Naive thymus-derived CD8-positive, alpha-beta T cell (primary cell): Measurements from ENCODE around the gene ASCC2. TPM values are rescaled to one million over a fixed set of nuclear protein-coding genes. Genes with fewer than 3 reads are reported as not detected.
"Not testable (repeated sequence)": the region's sequence is repeated elsewhere in the genome, so short reads cannot be mapped to it uniquely, and the experiment has no call there.

ENCODE experiments used
- ATAC-seq, 2 donors: fragments of 150-1000 bp; cut with Tn5 transposase in 1 of 2; sonication (Bioruptor Pico), chemical (Tn5 transposase) in 1 of 2; 1 replicate in 1 of 2; 2 replicates in 1 of 2; pipeline ENCODE4 v1.10.0; 2021; ENCODE audit warnings: mild to moderate bottlenecking in 2 of 2, moderate library complexity in 2 of 2
- POLR2A ChIA-PET: fragments of 350-600 bp; sonication (Branson Sonifier 250); formaldehyde crosslinking; loops from one replicate; lab custom pipeline; 2021; ENCODE audit warnings: antibody characterized with exemption; lab: Charles Lee
- DNase-seq, 10 donors: peaks; one replicate each; pipeline versions ENCODE4 v3.0.0 to v3.0.0-alpha.2; 2020 to 2022
- H3K27ac Mint-ChIP-seq, 10 donors: one replicate each; pipeline ENCODE4 v1.8.0; 2020 to 2022; ENCODE audit warnings: mild to moderate bottlenecking in 10 of 10, mixed read lengths in 10 of 10, moderate library complexity in 4 of 10, inconsistent platforms in 1 of 10
- H3K27me3 Mint-ChIP-seq, 5 donors: one replicate each; pipeline ENCODE4 v1.8.0; 2021 to 2022; ENCODE audit warnings: mixed read lengths in 5 of 5
- H3K36me3 Mint-ChIP-seq, 3 donors: one replicate each; pipeline ENCODE4 v1.8.0; 2020 to 2022; ENCODE audit warnings: mixed read lengths in 3 of 3, mild to moderate bottlenecking in 2 of 3, inconsistent platforms in 1 of 3
- H3K4me1 Mint-ChIP-seq, 4 donors: one replicate each; pipeline ENCODE4 v1.8.0; 2021 to 2022; ENCODE audit warnings: mixed read lengths in 4 of 4
- H3K4me3 Mint-ChIP-seq, 10 donors: one replicate each; pipeline ENCODE4 v1.8.0; 2020 to 2022; ENCODE audit warnings: mild to moderate bottlenecking in 10 of 10, mixed read lengths in 10 of 10, moderate library complexity in 6 of 10, inconsistent platforms in 1 of 10
- H3K9me3 Mint-ChIP-seq, 9 donors: one replicate each; pipeline ENCODE4 v1.8.0; 2020 to 2022; ENCODE audit warnings: mixed read lengths in 9 of 9, mild to moderate bottlenecking in 3 of 9, inconsistent platforms in 1 of 9, moderate library complexity in 1 of 9
- polyA plus RNA-seq, 3 donors: library from polyadenylated mRNA; unstranded; fragments of 300-500 nt; fragmentation: Illumina TruSeq; gene quantifications; one replicate each; pipeline ENCODE4 v1.2.3, GENCODE V29; 2021
- total RNA-seq, 8 experiments: library from RNA in 2 of 8; stranded (reverse) in 2 of 8; gene quantifications; one replicate each; pipeline ENCODE4 v1.2.3 and lab custom pipeline; 2021 to 2026

Gene ASCC2
- total and polyA plus RNA-seq, 5 experiments from 2014 or later = 41.2 to 87.7 (median 72.7) TPM

DNA sequence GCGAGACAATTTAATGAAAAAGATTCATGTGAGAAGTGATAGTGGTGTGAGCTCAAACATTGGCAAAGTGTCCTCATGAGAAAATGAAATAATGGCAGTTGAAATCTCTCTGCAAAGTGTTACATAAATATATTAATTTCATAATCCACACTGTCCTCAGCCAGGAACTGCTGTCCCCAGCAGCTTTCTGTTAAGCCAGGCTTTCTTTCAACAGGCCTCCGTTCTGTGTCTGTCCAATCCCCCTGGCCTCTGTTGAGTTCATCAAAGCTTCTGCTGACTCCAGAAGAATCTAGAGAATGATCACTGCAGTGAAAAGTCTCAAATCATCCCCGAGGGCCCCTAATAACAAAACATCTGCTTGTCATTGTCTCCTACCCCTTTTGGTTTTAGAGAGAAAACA lies 10.0 kb upstream of the ASCC2 start:
- Mint-ChIP-seq H3K4me3 (no peak overlapping the region), H3K4me1 (no peaks in the 10 kb centered on the region), H3K36me3 (no peaks in the 10 kb centered on the region), H3K9me3 (peaks cover 0 to 9% (median 0%) of the 10 kb centered on the region in 9 donors), H3K27ac (no peak overlapping the region), H3K27me3 (no peaks in the 10 kb centered on the region)
- no peak for ATAC-seq
- DNase-seq = no peak
- POLR2A ChIA-PET = no interaction called here

DNA sequence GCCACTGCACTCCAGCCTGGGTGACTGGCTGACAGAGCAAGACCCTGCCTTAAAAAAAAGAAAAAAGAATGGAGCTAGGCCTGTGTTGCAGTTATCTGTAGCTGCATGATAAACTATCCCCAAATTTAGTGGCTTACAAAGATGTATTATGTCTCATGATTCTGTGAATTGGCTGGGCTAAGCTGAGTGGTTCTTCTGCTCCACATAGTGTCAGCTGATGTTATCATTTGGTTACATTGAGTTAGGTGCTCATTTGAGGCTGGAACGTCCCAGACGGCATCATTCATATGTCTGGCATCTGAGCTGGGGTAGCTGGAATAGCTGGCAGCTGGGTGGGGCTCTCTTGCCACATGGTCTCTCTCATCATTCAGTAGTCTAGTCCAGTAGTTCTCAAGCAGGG lies 8.2 kb upstream of the ASCC2 start:
- H3K36me3 Mint-ChIP-seq = no peaks in the 10 kb centered on the region
- H3K27me3 Mint-ChIP-seq = no peaks in the 10 kb centered on the region
- ATAC-seq (no peak), DNase-seq (no peak)
- peaks cover 0 to 9% (median 0%) of the 10 kb centered on the region in 9 donors for H3K9me3 Mint-ChIP-seq
- H3K4me1 Mint-ChIP-seq = no peaks in the 10 kb centered on the region
- POLR2A ChIA-PET = no interaction called here
- H3K27ac Mint-ChIP-seq = no peak overlapping the region
- H3K4me3 Mint-ChIP-seq = no peak overlapping the region

- peaks cover 6 to 14% (median 11%) of the 10 kb centered on the region in 4 donors for H3K4me1 Mint-ChIP-seq
- no peak for ATAC-seq
- no peak overlapping the region for H3K4me3 Mint-ChIP-seq
- H3K27me3 Mint-ChIP-seq = no peaks in the 10 kb centered on the region
- H3K9me3 Mint-ChIP-seq = peaks cover 0 to 9% (median 0%) of the 10 kb centered on the region in 9 donors
- H3K27ac Mint-ChIP-seq = no peak overlapping the region
- H3K36me3 Mint-ChIP-seq = no peaks in the 10 kb centered on the region
- POLR2A ChIA-PET = no interaction called here
- DNase-seq = no peak
Observed at GRCh38 chr22:29842740-29843139, 4.7 kb upstream of the ASCC2 start.

DNA sequence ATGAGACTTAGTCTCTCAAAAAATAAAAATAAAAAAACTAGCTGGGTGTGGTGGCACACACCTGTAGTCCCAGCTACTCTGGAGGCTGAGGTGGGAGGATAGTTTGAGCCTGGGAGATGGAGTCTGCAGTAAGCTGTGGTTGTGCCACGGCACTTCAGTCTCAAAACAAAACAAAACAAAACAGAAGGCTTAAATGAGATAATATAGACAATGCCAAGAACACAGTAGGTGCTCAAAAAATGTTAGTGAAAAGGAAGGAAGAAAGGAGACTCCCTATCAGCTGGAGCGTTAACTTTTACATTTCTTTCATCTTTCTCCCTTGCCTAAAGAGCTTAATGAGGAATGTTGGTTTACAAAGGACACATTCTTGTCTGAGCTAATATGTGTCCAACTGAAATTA lies 4.1 kb upstream of the ASCC2 start:
- H3K27me3 Mint-ChIP-seq = no peaks in the 10 kb centered on the region
- DNase-seq (no peak), ATAC-seq (no peak)
- no peaks in the 10 kb centered on the region for H3K36me3 Mint-ChIP-seq
- no peak overlapping the region for H3K4me3 Mint-ChIP-seq
- H3K9me3 Mint-ChIP-seq = peaks cover 0 to 9% (median 0%) of the 10 kb centered on the region in 9 donors
- POLR2A ChIA-PET = no interaction called here
- H3K27ac Mint-ChIP-seq = no peak overlapping the region
- peaks cover 8 to 20% (median 16%) of the 10 kb centered on the region in 4 donors for H3K4me1 Mint-ChIP-seq

- Mint-ChIP-seq H3K4me3 (no peak overlapping the region), H3K36me3 (peaks cover 0 to 2% (median 0%) of the 10 kb centered on the region in 3 donors), H3K27me3 (no peaks in the 10 kb centered on the region), H3K9me3 (peaks cover 0 to under 1% (median 0%) of the 10 kb centered on the region in 9 donors), H3K4me1 (peaks cover 14 to 35% (median 33%) of the 10 kb centered on the region in 4 donors), H3K27ac (no peak overlapping the region)
- DNase-seq (no peak), ATAC-seq (no peak)
- POLR2A ChIA-PET = interaction anchor here (0.6 kb wide), 1 partner anchor 264 kb away, joined by 3 read pairs; no protein-coding TSS in a partner anchor
Observed at GRCh38 chr22:29840498-29840897, 2.4 kb upstream of the ASCC2 start.

DNA sequence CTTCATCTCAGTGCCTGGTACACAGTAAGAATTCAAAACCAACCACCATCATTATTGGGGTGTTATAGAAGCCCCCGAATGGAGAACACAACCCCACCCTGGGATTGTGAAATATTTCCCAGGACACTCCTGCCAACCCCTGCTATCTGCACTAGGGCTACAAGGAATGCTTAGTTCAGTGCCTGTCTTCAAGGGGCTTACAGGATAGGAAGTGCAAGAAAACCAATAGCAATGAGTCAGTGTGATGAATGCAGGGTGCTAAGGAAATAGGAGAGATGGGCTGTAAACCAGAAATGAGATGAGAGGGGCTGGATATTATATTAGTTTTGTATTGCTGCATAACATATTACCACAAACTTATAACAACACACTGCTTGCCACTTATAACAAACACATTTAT lies 965 bp upstream of the ASCC2 start:
- H3K9me3 Mint-ChIP-seq = no peaks in the 10 kb centered on the region

DNA sequence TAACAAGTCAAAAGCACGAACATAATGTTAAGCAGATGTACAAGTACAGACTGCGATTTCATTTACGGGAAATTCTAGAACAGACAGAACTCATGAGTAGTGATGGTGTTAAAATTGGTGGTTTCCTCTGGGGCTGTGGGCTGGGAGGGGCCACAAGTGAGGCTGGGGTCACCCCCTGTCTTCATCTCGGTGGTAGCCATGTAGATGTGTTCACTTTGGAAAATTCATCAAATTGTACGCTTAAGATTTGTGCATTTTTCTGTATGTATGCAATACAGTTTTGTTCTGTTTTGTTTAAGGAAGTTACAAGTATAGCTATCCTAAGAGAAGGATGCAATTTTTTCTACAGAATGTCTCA lies 504 bp upstream of the ASCC2 start:
- DNase-seq (peak in 1 of 10 donors; percentile 3), ATAC-seq (peak in 1 of 2 donors; percentile 34)
- peak overlapping the region; percentile 88 to 97 (median 93) for H3K4me3 Mint-ChIP-seq
- POLR2A ChIA-PET = interaction anchor here (1.0 to 1.7 kb wide), 7 partner anchors 12 to 167 kb away, joined by 3 to 12 read pairs (median 5); partner anchors contain the start of genes MTMR3, UQCR10 and ZMAT5
- no peaks in the 10 kb centered on the region for H3K27me3 Mint-ChIP-seq
- H3K36me3 Mint-ChIP-seq = peaks cover 0 to 10% (median 0%) of the 10 kb centered on the region in 3 donors
- peaks cover 18 to 44% (median 38%) of the 10 kb centered on the region in 4 donors for H3K4me1 Mint-ChIP-seq
- H3K27ac Mint-ChIP-seq = peak overlapping the region; percentile 91 to 99 (median 96)
- H3K9me3 Mint-ChIP-seq = no peaks in the 10 kb centered on the region

More for the DNA sequence above, 965 bp upstream of the ASCC2 start:
- Mint-ChIP-seq H3K27ac (peak overlapping the region; percentile 91 to 99 (median 96)), H3K27me3 (no peaks in the 10 kb centered on the region), H3K4me3 (peak overlapping the region; percentile 88 to 97 (median 93)), H3K36me3 (peaks cover 0 to 7% (median 0%) of the 10 kb centered on the region in 3 donors), H3K4me1 (peaks cover 17 to 42% (median 37%) of the 10 kb centered on the region in 4 donors)
- ATAC-seq (no peak), DNase-seq (no peak)
- POLR2A ChIA-PET = interaction anchor here (1.2 to 1.7 kb wide), 3 partner anchors 11 to 75 kb away, joined by 4 to 8 read pairs (median 4); partner anchors contain the start of genes UQCR10 and ZMAT5

DNA sequence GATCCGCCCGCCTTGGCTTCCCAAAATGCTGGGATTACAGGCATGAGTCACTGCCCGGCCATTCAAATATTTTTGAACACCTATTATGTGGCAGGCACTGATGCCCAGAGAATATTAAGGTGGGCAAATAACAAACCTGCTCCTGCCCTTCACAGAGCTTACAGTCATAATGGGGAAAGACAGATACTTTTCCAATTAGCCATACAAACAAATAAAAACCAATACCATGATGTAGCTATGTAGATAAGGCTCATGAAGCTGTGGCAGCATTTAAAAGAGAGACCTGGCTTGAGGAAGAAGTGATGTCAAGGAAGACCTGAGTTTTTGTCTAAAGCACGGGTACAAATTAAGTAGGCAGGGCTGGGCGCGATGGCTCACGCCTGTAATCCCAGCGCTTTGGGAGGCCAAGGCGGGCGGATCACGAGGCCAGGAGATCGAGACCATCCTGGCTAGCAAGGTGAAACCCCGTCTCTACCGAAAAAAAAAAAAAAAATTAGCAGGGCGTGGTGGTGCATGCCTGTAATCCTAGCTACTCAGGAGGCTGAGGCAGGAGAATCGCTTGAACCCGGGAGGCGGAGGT lies 1.2 kb downstream of the ASCC2 start:
- not testable (repeated sequence) for H3K9me3 Mint-ChIP-seq, ATAC-seq, H3K27me3 Mint-ChIP-seq, DNase-seq
- peaks cover 20 to 53% (median 44%) of the 10 kb centered on the region in 4 donors for H3K4me1 Mint-ChIP-seq
- H3K4me3 Mint-ChIP-seq = peak overlapping the region; percentile 88 to 97 (median 93)
- POLR2A ChIA-PET = interaction anchor here (0.7 kb wide), 1 partner anchor 1793 kb away, joined by 4 read pairs; no protein-coding TSS in a partner anchor
- H3K36me3 Mint-ChIP-seq = peaks cover 0 to 27% (median 7%) of the 10 kb centered on the region in 3 donors
- peak overlapping the region in 6 of 10 donors; percentile 13 to 96 (median 74) for H3K27ac Mint-ChIP-seq

- H3K4me1 Mint-ChIP-seq = peaks cover 19 to 69% (median 54%) of the 10 kb centered on the region in 4 donors
- POLR2A ChIA-PET = interaction anchor here (0.6 kb wide), 1 partner anchor 60 kb away, joined by 3 read pairs; no protein-coding TSS in a partner anchor
- no peaks in the 10 kb centered on the region for H3K9me3 Mint-ChIP-seq
- H3K4me3 Mint-ChIP-seq = no peak overlapping the region
- no peaks in the 10 kb centered on the region for H3K27me3 Mint-ChIP-seq
- peak overlapping the region in 4 of 10 donors; percentile 9 to 82 (median 56) for H3K27ac Mint-ChIP-seq
- DNase-seq (no peak), ATAC-seq (no peak)
- H3K36me3 Mint-ChIP-seq = peaks cover 0 to 52% (median 7%) of the 10 kb centered on the region in 3 donors
Observed at GRCh38 chr22:29834046-29834445, 4.0 kb downstream of the ASCC2 start.

DNA sequence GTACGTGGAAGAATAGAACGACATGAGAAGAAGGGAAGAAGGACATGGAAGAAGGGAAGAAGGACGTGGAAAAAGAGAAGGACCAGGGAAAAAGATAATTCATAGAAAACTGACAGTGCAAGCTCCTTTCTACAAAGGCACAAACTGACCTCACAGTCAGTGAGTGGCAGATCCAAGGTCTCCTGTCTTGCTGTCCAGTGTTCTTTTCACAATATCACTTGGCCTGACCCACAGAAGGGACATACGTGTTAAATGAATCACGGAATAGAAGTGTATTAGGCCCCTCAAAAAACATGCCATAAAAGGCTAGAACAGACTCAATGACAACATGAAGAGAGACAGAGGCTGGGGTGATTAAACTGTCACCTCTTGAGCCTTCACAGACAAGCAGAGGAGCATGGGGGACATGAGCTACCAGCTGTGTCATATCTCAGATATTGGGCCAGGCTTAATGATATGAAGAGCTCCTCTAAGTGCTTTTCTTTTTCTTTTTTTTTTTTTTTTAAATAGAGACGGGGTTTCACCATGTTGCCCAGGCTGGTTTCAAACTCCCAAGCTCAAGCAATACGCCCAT lies 4.6 kb downstream of the ASCC2 start:
- no peak for ATAC-seq
- peaks cover 18 to 65% (median 50%) of the 10 kb centered on the region in 4 donors for H3K4me1 Mint-ChIP-seq
- no peak overlapping the region for H3K27ac Mint-ChIP-seq
- POLR2A ChIA-PET = no interaction called here
- no peak overlapping the region for H3K4me3 Mint-ChIP-seq
- no peak for DNase-seq
- peaks cover 0 to 57% (median 7%) of the 10 kb centered on the region in 3 donors for H3K36me3 Mint-ChIP-seq
- H3K9me3 Mint-ChIP-seq = no peaks in the 10 kb centered on the region
- no peaks in the 10 kb centered on the region for H3K27me3 Mint-ChIP-seq

- DNase-seq = no peak
- Mint-ChIP-seq H3K27me3 (no peaks in the 10 kb centered on the region), H3K27ac (peak overlapping the region in 1 of 10 donors; percentile 15), H3K4me1 (peaks cover 17 to 65% (median 39%) of the 10 kb centered on the region in 4 donors), H3K4me3 (no peak overlapping the region), H3K36me3 (peaks cover 0 to 72% (median 10%) of the 10 kb centered on the region in 3 donors), H3K9me3 (no peaks in the 10 kb centered on the region)
- POLR2A ChIA-PET = no interaction called here
- ATAC-seq = no peak
Observed at GRCh38 chr22:29831958-29832357, 6.1 kb downstream of the ASCC2 start.

- DNase-seq (no peak), ATAC-seq (no peak)
- H3K9me3 Mint-ChIP-seq = no peaks in the 10 kb centered on the region
- H3K4me1 Mint-ChIP-seq = peaks cover 17 to 59% (median 33%) of the 10 kb centered on the region in 4 donors
- H3K27ac Mint-ChIP-seq = peak overlapping the region in 3 of 10 donors; percentile 19 to 60 (median 50)
- no peak overlapping the region for H3K4me3 Mint-ChIP-seq
- H3K27me3 Mint-ChIP-seq = no peaks in the 10 kb centered on the region
- POLR2A ChIA-PET = no interaction called here
- H3K36me3 Mint-ChIP-seq = peaks cover 0 to 73% (median 10%) of the 10 kb centered on the region in 3 donors
Observed at GRCh38 chr22:29831186-29831921, 6.7 kb downstream of the ASCC2 start.
